Hepatocyte (in vitro differentiated cells): ENCODE measurements around the gene TRAF1. TPM values are rescaled to one million over a fixed set of nuclear protein-coding genes. Genes with fewer than 3 reads are reported as not detected.

Source experiments
- DNase-seq: peaks from one replicate; pipeline ENCODE4 v3.0.0-alpha.2; 2016; ENCODE audit warnings: low spot score
- H2AFZ ChIP-seq: fragments of 200-600 bp; sonication (generic); 2 replicates; pipeline ENCODE4 v1.6.0; 2016; ENCODE audit warnings: antibody characterized with exemption, mild to moderate bottlenecking
- H3K27ac ChIP-seq: fragments of 200-600 bp; sonication (generic); 2 replicates; pipeline ENCODE4 v1.5.1; 2016; ENCODE audit warnings: mild to moderate bottlenecking
- H3K27me3 ChIP-seq: fragments of 200-600 bp; sonication (generic); 2 replicates; pipeline ENCODE4 v1.6.1; 2016
- H3K36me3 ChIP-seq: fragments of 200-600 bp; sonication (generic); replicated peaks from 2 replicates; pipeline ENCODE4 v1.5.1; 2016; ENCODE audit warnings: low read depth; ENCODE audit not compliant: insufficient read depth
- H3K4me1 ChIP-seq: fragments of 200-600 bp; sonication (generic); 2 replicates; pipeline ENCODE4 v1.5.1; 2016; ENCODE audit warnings: mild to moderate bottlenecking, moderate library complexity; ENCODE audit not compliant: insufficient read depth
- H3K4me2 ChIP-seq: fragments of 200-600 bp; sonication (generic); 2 replicates; pipeline ENCODE4 v1.6.0; 2016
- H3K4me3 ChIP-seq: fragments of 200-600 bp; sonication (generic); 2 replicates; pipeline ENCODE4 v1.5.1; 2016; ENCODE audit warnings: mild to moderate bottlenecking
- H3K79me2 ChIP-seq: fragments of 200-600 bp; sonication (generic); 2 replicates; pipeline ENCODE4 v1.6.0; 2017; ENCODE audit warnings: mild to moderate bottlenecking
- H3K9me2 ChIP-seq: fragments of 200-600 bp; sonication (generic); replicated peaks from 2 replicates; pipeline ENCODE4 v1.6.0; 2017; ENCODE audit warnings: mild to moderate bottlenecking; ENCODE audit not compliant: insufficient read depth
- H3K9me3 ChIP-seq: fragments of 200-600 bp; sonication (generic); 2 replicates; pipeline ENCODE4 v1.5.1; 2016; ENCODE audit warnings: low read depth, mild to moderate bottlenecking
- H4K20me1 ChIP-seq: fragments of 200-600 bp; sonication (generic); 2 replicates; pipeline ENCODE4 v1.6.0; 2016; ENCODE audit warnings: mild to moderate bottlenecking; ENCODE audit not compliant: insufficient read depth, poor library complexity, severe bottlenecking
- CTCF ChIP-seq: fragments of 200-600 bp; sonication (generic); IDR thresholded peaks from 2 replicates; pipeline ENCODE4 v1.5.1; 2016; ENCODE audit warnings: antibody characterized with exemption, mild to moderate bottlenecking; ENCODE audit not compliant: poor library complexity
- EZH2 ChIP-seq: fragments of 200-600 bp; sonication (generic); IDR thresholded peaks from 2 replicates; pipeline ENCODE4 v1.6.1; 2016; ENCODE audit warnings: antibody characterized with exemption, mild to moderate bottlenecking, borderline replicate concordance
- EZH2phosphoT487 ChIP-seq: fragments of 200-600 bp; sonication (generic); IDR thresholded peaks from one replicate; pipeline ENCODE4 v1.6.1; 2018; ENCODE audit warnings: antibody characterized with exemption, mild to moderate bottlenecking, low read depth, moderate library complexity; ENCODE audit not compliant: unreplicated experiment, severe bottlenecking
- WGBS: methylation state at CpG from one replicate; pipeline ENCODE4 v1.1.6; 2016; ENCODE audit warnings: low lambda C conversion rate; ENCODE audit errors: missing lambda C conversion rate; 5-methylcytosine and 5-hydroxymethylcytosine counted together
- polyA plus RNA-seq: library from polyadenylated mRNA; unstranded; fragments of >200 nt; fragmentation: Nextera tagmentation; extraction: Ambion mirVana; gene quantifications from 2 replicates; pipeline ENCODE4 v1.2.1, GENCODE V29; 2016
- total RNA-seq: library from RNA; depleted of rRNA; stranded (reverse); fragments of >200 nt; gene quantifications from 2 replicates; pipeline ENCODE4 v1.2.3, GENCODE V29; 2014

TRAF1 gene
- total and polyA plus RNA-seq, 2 experiments from 2014 or later: 2.2 to 4.0 TPM

GRCh38 chr9:120928015-120928482 lies 1.5 kb upstream of the TRAF1 start:
- TF ChIP-seq CTCF (no peak), EZH2 (no peak), EZH2phosphoT487 (no peak)
- WGBS: 74% methylated on average over 14 of the region's 14 CpGs
- Histone ChIP-seq H4K20me1 (no peaks in the 10 kb centered on the region), H3K27ac (peak overlapping the region; percentile 81), H3K4me1 (peaks cover 15% of the 10 kb centered on the region), H3K36me3 (no peaks in the 10 kb centered on the region), H2AFZ (peak overlapping the region; percentile 76), H3K27me3 (no peaks in the 10 kb centered on the region), H3K9me2 (no peaks in the 10 kb centered on the region), H3K9me3 (no peaks in the 10 kb centered on the region), H3K4me2 (peak overlapping the region; percentile 93), H3K4me3 (no peak overlapping the region), H3K79me2 (no peaks in the 10 kb centered on the region)
- DNase-seq: no peak

- H3K79me2 ChIP-seq: no peaks in the 10 kb centered on the region
- H3K36me3 ChIP-seq: no peaks in the 10 kb centered on the region
- H3K27ac ChIP-seq: peak overlapping the region; percentile 81
- no peaks in the 10 kb centered on the region for H3K9me2 ChIP-seq
- H3K9me3 ChIP-seq: no peaks in the 10 kb centered on the region
- H2AFZ ChIP-seq: no peak overlapping the region
- peak overlapping the region; percentile 93 for H3K4me2 ChIP-seq
- DNase-seq: no peak
- peaks cover 19% of the 10 kb centered on the region for H3K4me1 ChIP-seq
- TF ChIP-seq EZH2: no peak
- TF ChIP-seq EZH2phosphoT487: no peak
- TF ChIP-seq CTCF: no peak
- H4K20me1 ChIP-seq: no peaks in the 10 kb centered on the region
- H3K27me3 ChIP-seq: no peaks in the 10 kb centered on the region
- 85% methylated on average over 8 of the region's 8 CpGs for WGBS
- no peak overlapping the region for H3K4me3 ChIP-seq
These were observed 846 bp upstream of the TRAF1 start for GRCh38 chr9:120927269-120928014.

- no peaks in the 10 kb centered on the region for H3K79me2 ChIP-seq
- no peak overlapping the region for H2AFZ ChIP-seq
- peak; percentile 56 for DNase-seq
- peaks cover 32% of the 10 kb centered on the region for H3K4me1 ChIP-seq
- peak overlapping the region; percentile 21 for H3K4me2 ChIP-seq
- WGBS: 69% methylated on average over 13 of the region's 13 CpGs
- H4K20me1 ChIP-seq: no peaks in the 10 kb centered on the region
- no peaks in the 10 kb centered on the region for H3K9me2 ChIP-seq
- H3K27ac ChIP-seq: peak overlapping the region; percentile 72
- H3K36me3 ChIP-seq: no peaks in the 10 kb centered on the region
- H3K4me3 ChIP-seq: no peak overlapping the region
- no peaks in the 10 kb centered on the region for H3K27me3 ChIP-seq
- TF ChIP-seq EZH2: no peak
- TF ChIP-seq CTCF: no peak
- no peak for TF ChIP-seq EZH2phosphoT487
- no peaks in the 10 kb centered on the region for H3K9me3 ChIP-seq
These were observed 830 bp downstream of the TRAF1 start for GRCh38 chr9:120925535-120926396.
